H1 (cell line): ENCODE data around the gene CDC5L. TPM values are rescaled to one million over a fixed set of nuclear protein-coding genes. Genes with fewer than 3 reads are reported as not detected.

ENCODE experiments used
- CTCF ChIA-PET: fragments of 300-600 bp; sonication (Branson Sonifier 250); formaldehyde crosslinking; loops from one replicate; lab custom pipeline; 2021; ENCODE audit not compliant: partially characterized antibody; lab: Charles Lee
- POLR2A ChIA-PET: fragments of 300-600 bp; sonication (Branson Sonifier 250); formaldehyde crosslinking; loops from one replicate; lab custom pipeline; 2021; ENCODE audit warnings: inconsistent platforms; ENCODE audit not compliant: partially characterized antibody; lab: Charles Lee
- DNase-seq, 2 experiments: peaks; one replicate each; pipeline versions ENCODE4 v3.0.0 to v3.0.0-alpha.2; 2010 to 2022; ENCODE audit warnings: low spot score in 2 of 2, low read depth in 1 of 2, mixed read lengths in 1 of 2
- FAIRE-seq: peaks from 2 replicates; lab custom pipeline; 2011; peaks lifted over from hg19 to GRCh38; lab: Jason Lieb, UNC
- H2AFZ ChIP-seq: 2 replicates; pipeline ENCODE4 v1.8.1; 2012; ENCODE audit warnings: low read length, inconsistent platforms
- H2AK5ac ChIP-seq: 2 replicates; pipeline ENCODE4 v1.6.1; 2013; ENCODE audit warnings: low read depth, low read length
- H2BK120ac ChIP-seq: replicated peaks from 2 replicates; pipeline ENCODE3; 2013; ENCODE audit warnings: low read depth, low read length, inconsistent platforms
- H2BK12ac ChIP-seq: 2 replicates; pipeline ENCODE4 v1.6.1; 2013; ENCODE audit warnings: low read depth, low read length
- H2BK15ac ChIP-seq: 2 replicates; pipeline ENCODE4 v1.6.1; 2013; ENCODE audit warnings: low read length
- H2BK20ac ChIP-seq: 2 replicates; pipeline ENCODE4 v1.6.1; 2013; ENCODE audit warnings: low read length
- H2BK5ac ChIP-seq: 2 replicates; pipeline ENCODE4 v1.6.1; 2013; ENCODE audit warnings: low read depth, low read length
- H3K14ac ChIP-seq: 2 replicates; pipeline ENCODE4 v1.6.1; 2013; ENCODE audit warnings: inconsistent platforms; ENCODE audit not compliant: insufficient read length
- H3K18ac ChIP-seq: 2 replicates; pipeline ENCODE4 v1.6.1; 2013; ENCODE audit warnings: low read length; ENCODE audit errors: extremely low read depth
- H3K23ac ChIP-seq: 2 replicates; pipeline ENCODE4 v1.6.1; 2013; ENCODE audit warnings: inconsistent platforms; ENCODE audit not compliant: insufficient read length
- H3K23me2 ChIP-seq: 2 replicates; pipeline ENCODE4 v1.6.1; 2013; ENCODE audit warnings: low read depth, low read length
- H3K27ac ChIP-seq: 2 replicates; pipeline ENCODE4 v1.6.1; 2011; ENCODE audit warnings: low read depth, low read length, inconsistent platforms
- H3K27me3 ChIP-seq, 4 experiments: replicated peaks in 1 of 4; 1 replicate in 1 of 4; 2 replicates in 3 of 4; pipeline versions ENCODE4 v1.6.1 to v1.8.1; 2011 to 2013; ENCODE audit warnings: low read length in 3 of 4, mild to moderate bottlenecking in 3 of 4, inconsistent platforms in 2 of 4, mixed read lengths in 2 of 4, moderate library complexity in 1 of 4; ENCODE audit not compliant: control insufficient read depth in 3 of 4, insufficient read depth in 3 of 4; ENCODE audit errors: extremely low read depth in 1 of 4
- H3K36me3 ChIP-seq, 4 experiments: 2 replicates each; pipeline versions ENCODE4 v1.6.1 to v1.8.1; 2011 to 2013; ENCODE audit warnings: mild to moderate bottlenecking in 4 of 4, low read length in 3 of 4, moderate library complexity in 2 of 4, control low read depth in 1 of 4, inconsistent platforms in 1 of 4; ENCODE audit not compliant: insufficient read depth in 4 of 4, control insufficient read depth in 2 of 4
- H3K4ac ChIP-seq: replicated peaks from 2 replicates; pipeline ENCODE3; 2013; ENCODE audit warnings: low read length, low read depth, mixed read lengths, inconsistent platforms; ENCODE audit not compliant: insufficient read length
- H3K4me1 ChIP-seq, 4 experiments: replicated peaks in 1 of 4; 1 replicate in 1 of 4; 2 replicates in 3 of 4; pipeline versions ENCODE4 v1.6.1 to v1.8.1; 2011 to 2013; ENCODE audit warnings: low read length in 3 of 4, inconsistent platforms in 2 of 4, mixed read lengths in 1 of 4; ENCODE audit not compliant: insufficient read depth in 4 of 4, control insufficient read depth in 3 of 4
- H3K4me2 ChIP-seq, 2 experiments: 2 replicates each; pipeline versions ENCODE4 v1.6.1 to v1.8.1; 2011 to 2013; ENCODE audit warnings: low read depth in 2 of 2, low read length in 2 of 2, control low read depth in 1 of 2, inconsistent platforms in 1 of 2, mild to moderate bottlenecking in 1 of 2; ENCODE audit not compliant: insufficient read depth in 1 of 2
- H3K4me3 ChIP-seq, 4 experiments: fragments of 200-600, 300-600 bp in 1 of 4; sonication (generic), shearing (Covaris generic), sonication (Bioruptor Twin) in 1 of 4; 2 replicates each; pipeline versions ENCODE4 v1.5.1 to v1.8.1; 2011 to 2016; ENCODE audit warnings: low read length in 4 of 4, low read depth in 3 of 4, control low read depth in 2 of 4, inconsistent platforms in 2 of 4, mild to moderate bottlenecking in 2 of 4, mixed read lengths in 1 of 4, moderate library complexity in 1 of 4; ENCODE audit not compliant: insufficient read depth in 2 of 4; ENCODE audit errors: extremely low read depth in 1 of 4
- H3K56ac ChIP-seq: replicated peaks from 2 replicates; pipeline ENCODE3; 2013; ENCODE audit warnings: low read depth, mild to moderate bottlenecking, mixed read lengths, low read length, inconsistent platforms; ENCODE audit not compliant: insufficient read length
- H3K79me1 ChIP-seq: 2 replicates; pipeline ENCODE4 v1.6.1; 2013; ENCODE audit warnings: low read depth, low read length, control low read depth
- H3K79me2 ChIP-seq, 2 experiments: 2 replicates each; pipeline versions ENCODE4 v1.6.1 to v1.8.1; 2012 to 2013; ENCODE audit warnings: low read length in 2 of 2, mild to moderate bottlenecking in 2 of 2, inconsistent platforms in 1 of 2; ENCODE audit not compliant: insufficient read depth in 2 of 2, control insufficient read depth in 1 of 2
- H3K9ac ChIP-seq, 4 experiments: replicated peaks in 1 of 4; 1 replicate in 1 of 4; 2 replicates in 3 of 4; pipeline versions ENCODE4 v1.6.1 to v1.8.1; 2011 to 2013; ENCODE audit warnings: low read depth in 3 of 4, low read length in 3 of 4, control low read depth in 2 of 4, mild to moderate bottlenecking in 2 of 4, moderate library complexity in 2 of 4, inconsistent platforms in 1 of 4; ENCODE audit errors: extremely low read depth in 1 of 4
- H3K9me3 ChIP-seq, 2 experiments: 2 replicates each; pipeline versions ENCODE4 v1.6.1 to v1.8.1; 2012 to 2013; ENCODE audit warnings: mild to moderate bottlenecking in 2 of 2, moderate library complexity in 2 of 2, control low read depth in 1 of 2, inconsistent platforms in 1 of 2, low read depth in 1 of 2, low read length in 1 of 2, mixed read lengths in 1 of 2; ENCODE audit not compliant: insufficient read depth in 2 of 2
- H4K20me1 ChIP-seq, 2 experiments: replicated peaks in 1 of 2; 2 replicates each; pipeline versions ENCODE3 to v1.8.1; 2011 to 2013; ENCODE audit warnings: inconsistent platforms in 2 of 2, low read length in 2 of 2, mild to moderate bottlenecking in 1 of 2; ENCODE audit not compliant: insufficient read depth in 2 of 2, control insufficient read depth in 1 of 2
- H4K5ac ChIP-seq: 2 replicates; pipeline ENCODE4 v1.6.1; 2013; ENCODE audit warnings: low read length, low read depth, mixed read lengths, inconsistent platforms; ENCODE audit not compliant: insufficient read length
- H4K8ac ChIP-seq: 2 replicates; pipeline ENCODE4 v1.8.0; 2013; ENCODE audit warnings: mild to moderate bottlenecking, moderate library complexity, low read length, inconsistent platforms; ENCODE audit not compliant: insufficient read depth; ENCODE audit errors: extremely low read depth
- H4K91ac ChIP-seq: replicated peaks from 2 replicates; pipeline ENCODE3; 2013; ENCODE audit warnings: low read length, mixed read lengths, inconsistent platforms; ENCODE audit not compliant: insufficient read length
- CREB1 ChIP-seq: IDR thresholded peaks from 2 replicates; pipeline ENCODE4 v1.6.1; 2012; ENCODE audit warnings: inconsistent platforms
- SP2 ChIP-seq: IDR thresholded peaks from 2 replicates; pipeline ENCODE4 v1.6.1; 2012; ENCODE audit warnings: mild to moderate bottlenecking, low read length, inconsistent platforms
- WGBS, 2 experiments: shearing (Covaris generic) in 1 of 2; methylation state at CpG; one replicate each; pipeline versions ENCODE4 v1.1.6 to v1.1.7; 2013 to 2015; ENCODE audit warnings: low lambda C conversion rate in 2 of 2, mixed read lengths in 2 of 2, inconsistent platforms in 1 of 2, low coverage in 1 of 2, missing lambda C conversion rate in 1 of 2; ENCODE audit not compliant: insufficient replicate concordance in 2 of 2, insufficient coverage in 1 of 2, insufficient read length in 1 of 2; ENCODE audit errors: extremely low coverage in 1 of 2, missing lambda C conversion rate in 1 of 2; 5-methylcytosine and 5-hydroxymethylcytosine counted together
- polyA plus RNA-seq, 7 experiments: library from polyadenylated mRNA; depleted of rRNA in 3 of 7; stranded (reverse) in 5 of 7; unstranded in 2 of 7; fragments of >200 nt in 5 of 7; fragments of 200-250 nt in 2 of 7; gene quantifications; 1 replicate in 5 of 7; 2 replicates in 1 of 7; 4 replicates in 1 of 7; pipeline versions ENCODE4 v1.2.1 to v1.2.3, GENCODE V29; 2011 to 2013; ENCODE audit warnings: missing spikeins in 2 of 7, mixed read lengths in 2 of 7
- total RNA-seq: library from RNA; stranded (reverse); fragmentation: NEBNext Ultra II Directional; extraction: Animal tissue kit (Norgen Biotek cat#: 25700); gene quantifications from 2 replicates; pipeline ENCODE4 v1.2.1, GENCODE V29; 2021

The CDC5L gene
- total and polyA plus RNA-seq, 2 of the 8 experiments (the other 6 are each of a cell fraction or from before 2014, with no cell fraction given): 8.4 to 32.8 TPM

- H2BK120ac ChIP-seq: no peak overlapping the region
- H3K4ac ChIP-seq: no peak overlapping the region
- H3K79me1 ChIP-seq: no peaks in the 10 kb centered on the region
- H3K18ac ChIP-seq: no peak overlapping the region
- H3K23ac ChIP-seq: no peak overlapping the region
- no peaks in the 10 kb centered on the region for H3K27me3 ChIP-seq
- H4K91ac ChIP-seq: no peak overlapping the region
- POLR2A ChIA-PET: interaction anchor here (1.5 kb wide), 1 partner anchor 18 kb away, joined by 3 read pairs; no protein-coding TSS in a partner anchor
- no peaks in the 10 kb centered on the region for H3K9me3 ChIP-seq
- H3K56ac ChIP-seq: no peak overlapping the region
- H3K14ac ChIP-seq: no peak overlapping the region
- H4K5ac ChIP-seq: no peak overlapping the region
- H4K20me1 ChIP-seq: peaks cover 0 to 2% of the 10 kb centered on the region in 2 experiments
- FAIRE-seq: no peak
- peaks cover 0 to 20% of the 10 kb centered on the region in 2 experiments; a peak in 2 of 4 replicates for H3K79me2 ChIP-seq
- H2BK12ac ChIP-seq: no peak overlapping the region
- H2BK15ac ChIP-seq: no peak overlapping the region
- TF ChIP-seq CREB1 (no peak), SP2 (no peak)
- TF ChIP-seq, all 59 proteins: peak for 0
- WGBS, 2 experiments: 88% methylated on average over 11 of the region's 11 CpGs; no CpG with 5 or more reads in 1 of the 2 experiments
- Histone ChIP-seq H3K4me1 (no peaks in the 10 kb centered on the region), H2BK5ac (no peak overlapping the region), H3K4me3 (no peak overlapping the region), H2AK5ac (no peak overlapping the region), H3K9ac (no peak overlapping the region), H4K8ac (no peak overlapping the region), H3K36me3 (peaks cover 19 to 63% (median 46%) of the 10 kb centered on the region in 4 experiments), H3K27ac (no peak overlapping the region), H3K23me2 (no peaks in the 10 kb centered on the region), H3K4me2 (no peak overlapping the region), H2AFZ (no peak overlapping the region), H2BK20ac (no peak overlapping the region)
- CTCF ChIA-PET: interaction anchor here (0.8 kb wide), 1 partner anchor 1422 kb away, joined by 3 read pairs; no protein-coding TSS in a partner anchor
- no peak for DNase-seq
These were observed 20.6 kb downstream of the CDC5L start for GRCh38 chr6:44407951-44408670.
